Dedifferentiated amniotic fluid mesenchymal stem cell (primary cell): ENCODE results near the gene ARHGAP8.

Experiments
- DNase-seq: peaks from one replicate; pipeline ENCODE4 v3.0.0-alpha.2; 2016; ENCODE audit errors: extremely low spot score

Gene ARHGAP8

GRCh38 chr22:44752285-44753188 lies at the start of gene ARHGAP8:
Gene ARHGAP8, plus strand, starts transcription at chr22:44752575. Its CDS starts 33,953 bp downstream, at chr22:44786528.
- no peak for DNase-seq

GRCh38 chr22:44703255-44703870 lies 49.0 kb upstream of the ARHGAP8 start:
- DNase-seq, result no peak

GRCh38 chr22:44704159-44705021 lies 48.0 kb upstream of the ARHGAP8 start:
- DNase-seq, result no peak

- no peak for DNase-seq
Observed at GRCh38 chr22:44705022-44705297, 47.4 kb upstream of the ARHGAP8 start.

- DNase-seq, result no peak
Observed at GRCh38 chr22:44706488-44706887, 45.9 kb upstream of the ARHGAP8 start.

GRCh38 chr22:44707178-44707577 lies 45.2 kb upstream of the ARHGAP8 start:
- no peak for DNase-seq

GRCh38 chr22:44707752-44708151 lies 44.6 kb upstream of the ARHGAP8 start:
- no peak for DNase-seq

GRCh38 chr22:44709881-44710392 lies 42.4 kb upstream of the ARHGAP8 start:
- DNase-seq, result no peak

GRCh38 chr22:44710474-44711240 lies 41.7 kb upstream of the ARHGAP8 start:
- no peak for DNase-seq

- no peak for DNase-seq
Observed at GRCh38 chr22:44711241-44711560, 41.2 kb upstream of the ARHGAP8 start.

GRCh38 chr22:44711690-44712555 lies 40.5 kb upstream of the ARHGAP8 start:
- DNase-seq, result no peak

- no peak for DNase-seq
Observed at GRCh38 chr22:44712962-44713361, 39.4 kb upstream of the ARHGAP8 start.

GRCh38 chr22:44714703-44715350 lies 37.5 kb upstream of the ARHGAP8 start:
- no peak for DNase-seq

- no peak for DNase-seq
Observed at GRCh38 chr22:44718418-44718817, 34.0 kb upstream of the ARHGAP8 start.

- DNase-seq, result no peak
Observed at GRCh38 chr22:44719586-44720368, 32.6 kb upstream of the ARHGAP8 start.

GRCh38 chr22:44721213-44721612 lies 31.2 kb upstream of the ARHGAP8 start:
- DNase-seq, result no peak

GRCh38 chr22:44722611-44723010 lies 29.8 kb upstream of the ARHGAP8 start:
- DNase-seq, result no peak

- no peak for DNase-seq
Observed at GRCh38 chr22:44723801-44724200, 28.6 kb upstream of the ARHGAP8 start.

GRCh38 chr22:44724416-44724815 lies 28.0 kb upstream of the ARHGAP8 start:
- no peak for DNase-seq
